AG10803 (cell line): ENCODE data around the gene CEP112.

ENCODE experiments used
- DNase-seq: peaks from one replicate; pipeline ENCODE4 v3.0.0; 2010; ENCODE audit warnings: low read depth
- H3K4me3 ChIP-seq: 2 replicates; pipeline ENCODE4 v1.5.1; 2011; ENCODE audit warnings: mild to moderate bottlenecking, low read length, control low read depth
- CTCF ChIP-seq: conservative IDR thresholded peaks from 2 replicates; pipeline ENCODE4 v1.5.1; 2011; ENCODE audit warnings: mild to moderate bottlenecking, low read length, control low read depth, inconsistent platforms

CEP112 gene

DNA sequence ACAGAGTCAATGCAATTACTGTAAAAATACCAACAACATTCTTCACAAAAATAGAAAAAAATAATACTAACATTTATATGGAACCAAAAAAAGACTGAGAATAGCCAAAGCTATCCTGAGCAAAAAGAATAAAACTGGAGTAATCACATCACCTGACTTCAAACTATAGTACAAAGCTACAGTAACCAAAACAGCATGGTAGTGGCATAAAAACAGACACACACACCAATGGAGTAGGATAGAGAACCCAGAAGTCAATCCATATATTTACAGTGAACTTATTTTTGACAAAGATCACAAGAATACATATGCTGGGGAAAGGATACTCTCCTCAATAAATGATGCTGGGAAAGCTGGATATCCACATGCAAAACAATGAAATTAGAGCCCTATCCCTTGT is 84.2 kb downstream of the CEP112 start:
- no peak overlapping the region for H3K4me3 ChIP-seq
- DNase-seq = no peak
- TF ChIP-seq CTCF = no peak

DNA sequence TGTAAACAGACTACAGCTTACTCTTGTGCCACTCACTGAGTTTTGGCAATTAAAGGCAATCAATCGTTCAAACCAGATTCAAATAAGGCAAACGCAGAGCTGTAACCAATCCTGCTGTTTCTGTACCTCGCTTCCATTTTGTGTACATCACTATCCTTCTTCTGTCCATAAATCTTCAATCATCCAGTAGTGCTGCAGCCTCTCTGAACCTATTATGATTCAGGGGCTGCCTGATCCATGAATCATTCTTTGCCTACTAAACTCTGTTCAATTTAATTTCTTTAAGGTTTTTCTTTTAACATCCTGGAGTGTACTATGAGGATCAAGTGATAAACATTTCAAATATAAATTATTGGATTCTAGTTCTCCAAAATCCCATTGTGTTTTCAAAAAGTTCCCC is 93.9 kb downstream of the CEP112 start:
- no peak for TF ChIP-seq CTCF
- no peak overlapping the region for H3K4me3 ChIP-seq
- peak; percentile 2 for DNase-seq

GRCh38 chr17:66094727-66095126 is 97.2 kb downstream of the CEP112 start:
- DNase-seq = no peak

DNA sequence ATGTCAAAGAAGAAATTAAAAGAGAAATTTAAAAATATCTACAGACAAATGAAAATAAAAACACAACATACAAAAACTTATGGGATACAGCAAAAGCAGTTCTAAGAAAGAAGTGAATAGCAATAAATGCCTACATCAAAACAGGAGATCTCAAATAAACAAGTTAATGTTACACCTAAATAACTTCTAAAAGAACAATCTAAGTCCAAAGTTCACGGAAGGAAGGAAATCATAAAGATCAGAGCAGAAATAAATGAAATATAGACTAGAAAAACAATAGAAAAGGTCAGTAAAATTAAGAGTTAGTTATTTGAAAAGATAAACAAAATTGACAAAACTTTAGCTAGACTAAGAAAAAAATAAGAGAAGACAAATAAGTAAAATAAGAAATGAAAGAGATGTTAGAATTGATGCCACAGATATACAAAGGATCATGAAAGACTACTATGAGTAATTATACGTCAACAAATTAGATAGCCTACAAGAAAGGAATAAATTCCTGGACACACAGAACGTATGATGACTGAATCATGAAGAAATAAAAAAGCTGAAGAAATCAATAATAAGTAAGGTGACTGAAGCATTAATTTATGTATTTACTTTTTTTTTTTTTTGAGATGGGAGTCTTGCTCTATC is 100.4 kb downstream of the CEP112 start:
- TF ChIP-seq CTCF = no peak
- H3K4me3 ChIP-seq = no peak overlapping the region
- DNase-seq = no peak

More at GRCh38 chr17:66094727-66095126, 97.2 kb downstream of the CEP112 start:
- H3K4me3 ChIP-seq = no peak overlapping the region
- TF ChIP-seq CTCF = no peak

- no peak overlapping the region for H3K4me3 ChIP-seq
- DNase-seq = no peak
- no peak for TF ChIP-seq CTCF
Observed at GRCh38 chr17:66089764-66090163, 102.2 kb downstream of the CEP112 start.

- H3K4me3 ChIP-seq = no peak overlapping the region
- no peak for TF ChIP-seq CTCF
- DNase-seq = no peak
Observed at GRCh38 chr17:66088173-66088572, 103.8 kb downstream of the CEP112 start.

DNA sequence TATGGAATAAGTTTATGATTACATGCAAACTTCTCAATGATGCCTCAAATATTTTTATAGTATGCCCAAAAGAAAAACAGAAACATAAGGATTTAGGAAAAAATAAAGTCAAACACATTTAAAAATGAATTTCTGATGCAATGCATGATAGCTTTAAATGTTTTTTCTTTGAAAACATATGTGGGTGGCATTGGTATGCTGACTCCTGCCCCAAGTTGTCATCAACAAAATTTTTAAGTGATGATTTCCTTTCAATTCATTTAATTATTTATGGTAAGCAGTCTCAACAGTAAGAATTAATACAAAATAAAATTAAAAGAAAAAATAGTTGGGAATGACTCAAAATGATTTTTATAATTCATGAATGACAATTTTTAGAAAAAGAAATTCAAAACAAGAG is 104.9 kb downstream of the CEP112 start:
- DNase-seq = peak; percentile 61
- H3K4me3 ChIP-seq = no peak overlapping the region
- TF ChIP-seq CTCF = no peak
